ENCODE results near the gene TNFSF13B.
A peak's percentile ranks its signal among the peaks of the same experiment; 100 is the strongest.
"Not testable (repeated sequence)": the region's sequence is repeated elsewhere in the genome, so short reads cannot be mapped to it uniquely, and the experiment has no call there.

Gene TNFSF13B

GRCh38 chr13:108269601-108270328 lies at the start of gene TNFSF13B:
Gene TNFSF13B (plus strand): TSS chr13:108269718. CDS start chr13:108269896, 178 bp downstream.
- no peak for DNase-seq

- DNase-seq, result no peak
Measured at GRCh38 chr13:108220041-108220440, 49.5 kb upstream of the TNFSF13B start.

- DNase-seq, result no peak
Measured at GRCh38 chr13:108223687-108224503, 45.6 kb upstream of the TNFSF13B start.

- no peak for DNase-seq
Measured at GRCh38 chr13:108225440-108225839, 44.1 kb upstream of the TNFSF13B start.

GRCh38 chr13:108226184-108226583 lies 43.3 kb upstream of the TNFSF13B start:
- peak; percentile 45 for DNase-seq

- no peak for DNase-seq
Measured at GRCh38 chr13:108227651-108228272, 41.8 kb upstream of the TNFSF13B start.

GRCh38 chr13:108230377-108230776 lies 39.1 kb upstream of the TNFSF13B start:
- DNase-seq, result no peak

GRCh38 chr13:108249150-108249549 lies 20.4 kb upstream of the TNFSF13B start:
- no peak for DNase-seq

- no peak for DNase-seq
Measured at GRCh38 chr13:108257248-108257647, 12.3 kb upstream of the TNFSF13B start.

GRCh38 chr13:108263621-108264355 lies 5.7 kb upstream of the TNFSF13B start:
- no peak for DNase-seq

- no peak for DNase-seq
Measured at GRCh38 chr13:108266321-108266990, 3.1 kb upstream of the TNFSF13B start.

GRCh38 chr13:108267347-108267746 lies 2.2 kb upstream of the TNFSF13B start:
- no peak for DNase-seq

- DNase-seq, result not testable (repeated sequence)
Measured at GRCh38 chr13:108267855-108268254, 1.7 kb upstream of the TNFSF13B start.

- no peak for DNase-seq
Measured at GRCh38 chr13:108268466-108269112, 929 bp upstream of the TNFSF13B start.

GRCh38 chr13:108270442-108270841 lies 924 bp downstream of the TNFSF13B start:
- no peak for DNase-seq

- no peak for DNase-seq
Measured at GRCh38 chr13:108272333-108272732, 2.8 kb downstream of the TNFSF13B start.

- DNase-seq, result no peak
Measured at GRCh38 chr13:108273429-108274118, 4.1 kb downstream of the TNFSF13B start.

GRCh38 chr13:108274718-108275117 lies 5.2 kb downstream of the TNFSF13B start:
- DNase-seq, result no peak

- DNase-seq, result no peak
Measured at GRCh38 chr13:108276060-108276459, 6.5 kb downstream of the TNFSF13B start.

- no peak for DNase-seq
Measured at GRCh38 chr13:108278466-108278865, 8.9 kb downstream of the TNFSF13B start.

- no peak for DNase-seq
Measured at GRCh38 chr13:108281901-108282300, 12.4 kb downstream of the TNFSF13B start.
